AG09319 (cell line): ENCODE measurements around the gene DDAH1.

Experiments
- DNase-seq: peaks from one replicate; pipeline ENCODE4 v3.0.0-alpha.2; 2010; ENCODE audit warnings: low read depth; ENCODE audit errors: extremely low read depth
- CTCF ChIP-seq: IDR thresholded peaks from 2 replicates; pipeline ENCODE4 v1.5.1; 2011; ENCODE audit warnings: low read depth, mild to moderate bottlenecking, inconsistent platforms, low read length, moderate library complexity

Gene DDAH1

GRCh38 chr1:85394130-85394529 is 70.8 kb downstream of the DDAH1 start:
- TF ChIP-seq CTCF, result no peak
- no peak for DNase-seq

GRCh38 chr1:85393490-85393889 is 71.5 kb downstream of the DDAH1 start:
- no peak for DNase-seq
- TF ChIP-seq CTCF, result no peak

- TF ChIP-seq CTCF, result no peak
- no peak for DNase-seq
Observed at GRCh38 chr1:85388416-85388815, 76.5 kb downstream of the DDAH1 start.

GRCh38 chr1:85387781-85388180 is 77.2 kb downstream of the DDAH1 start:
- TF ChIP-seq CTCF, result no peak
- no peak for DNase-seq

GRCh38 chr1:85386068-85386722 is 78.8 kb downstream of the DDAH1 start:
- TF ChIP-seq CTCF, result no peak
- no peak for DNase-seq

- no peak for TF ChIP-seq CTCF
- no peak for DNase-seq
Observed at GRCh38 chr1:85379203-85380136, 85.5 kb downstream of the DDAH1 start.

GRCh38 chr1:85378534-85378933 is 86.4 kb downstream of the DDAH1 start:
- TF ChIP-seq CTCF, result no peak
- no peak for DNase-seq
